WTC11 (cell line): Measurements from ENCODE around the gene PLXNA2. TPM values are rescaled to one million over a fixed set of nuclear protein-coding genes. Genes with fewer than 3 reads are reported as not detected.

Experiments used
- ATAC-seq: fragments of 200-7000 bp; cut with Tn5 transposase; 2 replicates; pipeline ENCODE4 v1.10.0; 2021; ENCODE audit warnings: mild to moderate bottlenecking, moderate library complexity
- CTCF ChIA-PET: fragments of 300-600 bp; sonication (Branson Sonifier 250); formaldehyde crosslinking; loops from one replicate; lab custom pipeline; 2021; ENCODE audit warnings: antibody characterized with exemption; lab: Charles Lee
- POLR2A ChIA-PET: fragments of 350-600 bp; sonication (Branson Sonifier 250); formaldehyde crosslinking; loops from one replicate; lab custom pipeline; 2021; ENCODE audit warnings: antibody characterized with exemption; lab: Charles Lee
- DNase-seq: peaks from one replicate; pipeline ENCODE4 v3.0.0; 2021; ENCODE audit warnings: low spot score
- H3K27ac Mint-ChIP-seq: 2 replicates; pipeline ENCODE4 v1.8.0; 2021; ENCODE audit warnings: mixed read lengths
- H3K27me3 Mint-ChIP-seq: 2 replicates; pipeline ENCODE4 v1.8.0; 2021; ENCODE audit warnings: low read depth, mild to moderate bottlenecking, moderate library complexity, mixed read lengths
- H3K36me3 Mint-ChIP-seq: 2 replicates; pipeline ENCODE4 v1.8.0; 2021; ENCODE audit warnings: mixed read lengths
- H3K4me1 Mint-ChIP-seq: 2 replicates; pipeline ENCODE4 v1.8.0; 2022; ENCODE audit warnings: mixed read lengths
- H3K4me3 Mint-ChIP-seq: 2 replicates; pipeline ENCODE4 v1.8.0; 2021; ENCODE audit warnings: mild to moderate bottlenecking, moderate library complexity, mixed read lengths
- H3K9me3 Mint-ChIP-seq: 2 replicates; pipeline ENCODE4 v1.8.0; 2021; ENCODE audit warnings: mixed read lengths
- CDX4 ChIP-seq: fragments of 250-450 bp; sonication (Bioruptor Pico); IDR thresholded peaks from 2 replicates; pipeline ENCODE4 v1.9.0; 2021; ENCODE audit warnings: moderate library complexity, mild to moderate bottlenecking, inconsistent platforms, borderline replicate concordance
- ESRRA ChIP-seq: sonication (generic); formaldehyde crosslinking; IDR thresholded peaks from 2 replicates; pipeline ENCODE4 v1.8.1; 2022; ENCODE audit warnings: mild to moderate bottlenecking, missing genetic modification reagents, borderline replicate concordance
- FOXP4 ChIP-seq: sonication (generic); formaldehyde crosslinking; IDR thresholded peaks from 2 replicates; pipeline ENCODE4 v1.8.0; 2022; ENCODE audit warnings: mild to moderate bottlenecking, missing genetic modification reagents
- GTF2I ChIP-seq: fragments of 250-450 bp; sonication (Bioruptor Pico); conservative IDR thresholded peaks from 2 replicates; pipeline ENCODE4 v1.4.0; 2021; ENCODE audit warnings: mild to moderate bottlenecking
- IRF1 ChIP-seq: sonication (generic); formaldehyde crosslinking; IDR thresholded peaks from 2 replicates; pipeline ENCODE4 v1.8.0; 2023; ENCODE audit warnings: missing genetic modification reagents
- JUN ChIP-seq: sonication (generic); formaldehyde crosslinking; IDR thresholded peaks from 2 replicates; pipeline ENCODE4 v1.8.0; 2023; ENCODE audit warnings: mild to moderate bottlenecking, missing genetic modification reagents
- NFATC4 ChIP-seq: fragments of 250-450 bp; sonication (Bioruptor Pico); IDR thresholded peaks from 2 replicates; pipeline ENCODE4 v1.9.0; 2021; ENCODE audit warnings: mild to moderate bottlenecking
- NR1H2 ChIP-seq: sonication (generic); formaldehyde crosslinking; IDR thresholded peaks from 2 replicates; pipeline ENCODE4 v1.9.0; 2021; ENCODE audit warnings: mild to moderate bottlenecking, moderate library complexity, missing genetic modification reagents
- NR2C2 ChIP-seq: sonication (generic); formaldehyde crosslinking; IDR thresholded peaks from 2 replicates; pipeline ENCODE4 v1.8.0; 2022; ENCODE audit warnings: mild to moderate bottlenecking, missing genetic modification reagents
- PRRX2 ChIP-seq: fragments of 250-450 bp; sonication (Bioruptor Pico); IDR thresholded peaks from 2 replicates; pipeline ENCODE4 v1.8.0; 2021; ENCODE audit warnings: mild to moderate bottlenecking
- RELA ChIP-seq: sonication (generic); formaldehyde crosslinking; IDR thresholded peaks from 2 replicates; pipeline ENCODE4 v1.8.1; 2022; ENCODE audit warnings: missing genetic modification reagents, mild to moderate bottlenecking, borderline replicate concordance
- SP1 ChIP-seq: sonication (generic); formaldehyde crosslinking; conservative IDR thresholded peaks from 2 replicates; pipeline ENCODE4 v1.8.1; 2022; ENCODE audit warnings: missing genetic modification reagents
- total RNA-seq: library from RNA; stranded (reverse); gene quantifications from 3 replicates; pipeline ENCODE4 v1.2.3, GENCODE V29; 2021
- TF ChIP-seq, protein P1 (sequence below): sonication (generic); formaldehyde crosslinking; IDR thresholded peaks from 2 replicates; pipeline ENCODE4 v1.8.1; 2023; ENCODE audit warnings: mild to moderate bottlenecking, moderate library complexity, missing genetic modification reagents
- TF ChIP-seq, protein P2 (sequence below): sonication (generic); formaldehyde crosslinking; IDR thresholded peaks from 2 replicates; pipeline ENCODE4 v1.8.0; 2023; ENCODE audit warnings: missing genetic modification reagents, mild to moderate bottlenecking, borderline replicate concordance
- TF ChIP-seq, protein P3 (sequence below): fragments of 200-600 bp; IDR thresholded peaks from 2 replicates; pipeline ENCODE4 v1.8.0; 2022; ENCODE audit warnings: antibody characterized with exemption
- TF ChIP-seq, protein P4 (sequence below): fragments of 250-450 bp; sonication (Bioruptor Pico); IDR thresholded peaks from 2 replicates; pipeline ENCODE4 v1.9.0; 2021; ENCODE audit warnings: mild to moderate bottlenecking
- TF ChIP-seq, protein P5 (sequence below): sonication (generic); formaldehyde crosslinking; IDR thresholded peaks from 2 replicates; pipeline ENCODE4 v1.8.1; 2023; ENCODE audit warnings: mild to moderate bottlenecking, missing genetic modification reagents

The PLXNA2 gene
- total RNA-seq, 1 experiment from 2014 or later: 4.2 TPM

DNA sequence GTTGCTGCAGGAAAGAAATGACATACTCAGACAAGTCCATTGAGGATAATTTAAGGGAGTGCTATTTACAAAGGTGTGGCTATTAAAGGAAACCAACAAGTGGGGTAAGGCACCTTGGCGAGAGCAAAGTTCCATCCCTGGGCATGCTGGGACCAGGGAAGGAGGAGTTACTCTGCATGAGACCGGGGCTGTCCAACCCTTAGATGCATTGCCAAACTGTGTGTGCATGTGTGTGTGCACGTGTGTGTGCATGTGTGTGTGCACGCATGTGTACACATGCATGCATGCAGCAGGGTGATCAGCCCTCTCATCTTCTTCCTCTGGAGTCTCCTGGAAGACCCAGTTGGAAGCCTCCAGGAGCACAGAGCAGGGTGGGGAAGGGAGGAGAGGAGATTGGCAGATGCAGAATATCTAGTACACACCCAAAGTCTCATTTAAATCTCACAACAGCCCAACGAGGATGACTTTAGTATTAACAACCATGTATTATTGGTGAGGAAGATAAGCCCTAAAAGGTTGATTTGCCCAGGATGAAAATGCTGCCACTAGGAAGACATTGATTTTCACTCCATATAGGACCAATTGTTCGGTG, 261.0 kb downstream of the PLXNA2 start (continued):
- TF ChIP-seq, protein P1, sequence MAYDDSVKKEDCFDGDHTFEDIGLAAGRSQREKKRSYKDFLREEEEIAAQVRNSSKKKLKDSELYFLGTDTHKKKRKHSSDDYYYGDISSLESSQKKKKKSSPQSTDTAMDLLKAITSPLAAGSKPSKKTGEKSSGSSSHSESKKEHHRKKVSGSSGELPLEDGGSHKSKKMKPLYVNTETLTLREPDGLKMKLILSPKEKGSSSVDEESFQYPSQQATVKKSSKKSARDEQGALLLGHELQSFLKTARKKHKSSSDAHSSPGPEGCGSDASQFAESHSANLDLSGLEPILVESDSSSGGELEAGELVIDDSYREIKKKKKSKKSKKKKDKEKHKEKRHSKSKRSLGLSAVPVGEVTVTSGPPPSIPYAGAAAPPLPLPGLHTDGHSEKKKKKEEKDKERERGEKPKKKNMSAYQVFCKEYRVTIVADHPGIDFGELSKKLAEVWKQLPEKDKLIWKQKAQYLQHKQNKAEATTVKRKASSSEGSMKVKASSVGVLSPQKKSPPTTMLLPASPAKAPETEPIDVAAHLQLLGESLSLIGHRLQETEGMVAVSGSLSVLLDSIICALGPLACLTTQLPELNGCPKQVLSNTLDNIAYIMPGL: no peak
- TF ChIP-seq FOXP4 (CRISPR knock-in tag) (no peak), NR2C2 (no peak), PRRX2 (CRISPR knock-in tag) (no peak), JUN (no peak), ESRRA (no peak), NFATC4 (CRISPR knock-in tag) (no peak)
- TF ChIP-seq, protein P2, sequence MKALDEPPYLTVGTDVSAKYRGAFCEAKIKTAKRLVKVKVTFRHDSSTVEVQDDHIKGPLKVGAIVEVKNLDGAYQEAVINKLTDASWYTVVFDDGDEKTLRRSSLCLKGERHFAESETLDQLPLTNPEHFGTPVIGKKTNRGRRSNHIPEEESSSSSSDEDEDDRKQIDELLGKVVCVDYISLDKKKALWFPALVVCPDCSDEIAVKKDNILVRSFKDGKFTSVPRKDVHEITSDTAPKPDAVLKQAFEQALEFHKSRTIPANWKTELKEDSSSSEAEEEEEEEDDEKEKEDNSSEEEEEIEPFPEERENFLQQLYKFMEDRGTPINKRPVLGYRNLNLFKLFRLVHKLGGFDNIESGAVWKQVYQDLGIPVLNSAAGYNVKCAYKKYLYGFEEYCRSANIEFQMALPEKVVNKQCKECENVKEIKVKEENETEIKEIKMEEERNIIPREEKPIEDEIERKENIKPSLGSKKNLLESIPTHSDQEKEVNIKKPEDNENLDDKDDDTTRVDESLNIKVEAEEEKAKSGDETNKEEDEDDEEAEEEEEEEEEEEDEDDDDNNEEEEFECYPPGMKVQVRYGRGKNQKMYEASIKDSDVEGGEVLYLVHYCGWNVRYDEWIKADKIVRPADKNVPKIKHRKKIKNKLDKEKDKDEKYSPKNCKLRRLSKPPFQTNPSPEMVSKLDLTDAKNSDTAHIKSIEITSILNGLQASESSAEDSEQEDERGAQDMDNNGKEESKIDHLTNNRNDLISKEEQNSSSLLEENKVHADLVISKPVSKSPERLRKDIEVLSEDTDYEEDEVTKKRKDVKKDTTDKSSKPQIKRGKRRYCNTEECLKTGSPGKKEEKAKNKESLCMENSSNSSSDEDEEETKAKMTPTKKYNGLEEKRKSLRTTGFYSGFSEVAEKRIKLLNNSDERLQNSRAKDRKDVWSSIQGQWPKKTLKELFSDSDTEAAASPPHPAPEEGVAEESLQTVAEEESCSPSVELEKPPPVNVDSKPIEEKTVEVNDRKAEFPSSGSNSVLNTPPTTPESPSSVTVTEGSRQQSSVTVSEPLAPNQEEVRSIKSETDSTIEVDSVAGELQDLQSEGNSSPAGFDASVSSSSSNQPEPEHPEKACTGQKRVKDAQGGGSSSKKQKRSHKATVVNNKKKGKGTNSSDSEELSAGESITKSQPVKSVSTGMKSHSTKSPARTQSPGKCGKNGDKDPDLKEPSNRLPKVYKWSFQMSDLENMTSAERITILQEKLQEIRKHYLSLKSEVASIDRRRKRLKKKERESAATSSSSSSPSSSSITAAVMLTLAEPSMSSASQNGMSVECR: no peak

GRCh38 chr1:207981976-207982375, 262.2 kb downstream of the PLXNA2 start:
- H3K27ac Mint-ChIP-seq: no peak overlapping the region
- ChIA-PET POLR2A (no interaction called here), CTCF (interaction anchor here (0.6 to 2.8 kb wide), 26 partner anchors 10 to 254 kb away, joined by 3 to 33 read pairs (median 4); partner anchors contain the start of gene CD34)
- H3K4me1 Mint-ChIP-seq: no peaks in the 10 kb centered on the region
- H3K36me3 Mint-ChIP-seq: no peaks in the 10 kb centered on the region
- TF ChIP-seq, protein P3, sequence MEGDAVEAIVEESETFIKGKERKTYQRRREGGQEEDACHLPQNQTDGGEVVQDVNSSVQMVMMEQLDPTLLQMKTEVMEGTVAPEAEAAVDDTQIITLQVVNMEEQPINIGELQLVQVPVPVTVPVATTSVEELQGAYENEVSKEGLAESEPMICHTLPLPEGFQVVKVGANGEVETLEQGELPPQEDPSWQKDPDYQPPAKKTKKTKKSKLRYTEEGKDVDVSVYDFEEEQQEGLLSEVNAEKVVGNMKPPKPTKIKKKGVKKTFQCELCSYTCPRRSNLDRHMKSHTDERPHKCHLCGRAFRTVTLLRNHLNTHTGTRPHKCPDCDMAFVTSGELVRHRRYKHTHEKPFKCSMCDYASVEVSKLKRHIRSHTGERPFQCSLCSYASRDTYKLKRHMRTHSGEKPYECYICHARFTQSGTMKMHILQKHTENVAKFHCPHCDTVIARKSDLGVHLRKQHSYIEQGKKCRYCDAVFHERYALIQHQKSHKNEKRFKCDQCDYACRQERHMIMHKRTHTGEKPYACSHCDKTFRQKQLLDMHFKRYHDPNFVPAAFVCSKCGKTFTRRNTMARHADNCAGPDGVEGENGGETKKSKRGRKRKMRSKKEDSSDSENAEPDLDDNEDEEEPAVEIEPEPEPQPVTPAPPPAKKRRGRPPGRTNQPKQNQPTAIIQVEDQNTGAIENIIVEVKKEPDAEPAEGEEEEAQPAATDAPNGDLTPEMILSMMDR: peak; percentile 73
- TF ChIP-seq IRF1 (CRISPR knock-in tag): no peak
- TF ChIP-seq, all 79 proteins: peak for 1
- Mint-ChIP-seq H3K4me3 (no peak overlapping the region), H3K9me3 (no peaks in the 10 kb centered on the region), H3K27me3 (no peaks in the 10 kb centered on the region; the same call in none of the 2 replicates)
- ATAC-seq (peak; percentile 100), DNase-seq (peak; percentile 58)

GRCh38 chr1:207978441-207978840, 265.7 kb downstream of the PLXNA2 start:
- Mint-ChIP-seq H3K9me3 (no peaks in the 10 kb centered on the region), H3K27ac (no peak overlapping the region), H3K27me3 (no peaks in the 10 kb centered on the region; the same call in none of the 2 replicates), H3K4me1 (no peaks in the 10 kb centered on the region), H3K4me3 (no peak overlapping the region), H3K36me3 (no peaks in the 10 kb centered on the region)
- DNase-seq (no peak), ATAC-seq (no peak)
- CTCF ChIA-PET: interaction anchor here (1.0 kb wide), 1 partner anchor 20 kb away, joined by 3 read pairs; no protein-coding TSS in a partner anchor
- POLR2A ChIA-PET: no interaction called here
- TF ChIP-seq CDX4: no peak
- TF ChIP-seq, protein P4, sequence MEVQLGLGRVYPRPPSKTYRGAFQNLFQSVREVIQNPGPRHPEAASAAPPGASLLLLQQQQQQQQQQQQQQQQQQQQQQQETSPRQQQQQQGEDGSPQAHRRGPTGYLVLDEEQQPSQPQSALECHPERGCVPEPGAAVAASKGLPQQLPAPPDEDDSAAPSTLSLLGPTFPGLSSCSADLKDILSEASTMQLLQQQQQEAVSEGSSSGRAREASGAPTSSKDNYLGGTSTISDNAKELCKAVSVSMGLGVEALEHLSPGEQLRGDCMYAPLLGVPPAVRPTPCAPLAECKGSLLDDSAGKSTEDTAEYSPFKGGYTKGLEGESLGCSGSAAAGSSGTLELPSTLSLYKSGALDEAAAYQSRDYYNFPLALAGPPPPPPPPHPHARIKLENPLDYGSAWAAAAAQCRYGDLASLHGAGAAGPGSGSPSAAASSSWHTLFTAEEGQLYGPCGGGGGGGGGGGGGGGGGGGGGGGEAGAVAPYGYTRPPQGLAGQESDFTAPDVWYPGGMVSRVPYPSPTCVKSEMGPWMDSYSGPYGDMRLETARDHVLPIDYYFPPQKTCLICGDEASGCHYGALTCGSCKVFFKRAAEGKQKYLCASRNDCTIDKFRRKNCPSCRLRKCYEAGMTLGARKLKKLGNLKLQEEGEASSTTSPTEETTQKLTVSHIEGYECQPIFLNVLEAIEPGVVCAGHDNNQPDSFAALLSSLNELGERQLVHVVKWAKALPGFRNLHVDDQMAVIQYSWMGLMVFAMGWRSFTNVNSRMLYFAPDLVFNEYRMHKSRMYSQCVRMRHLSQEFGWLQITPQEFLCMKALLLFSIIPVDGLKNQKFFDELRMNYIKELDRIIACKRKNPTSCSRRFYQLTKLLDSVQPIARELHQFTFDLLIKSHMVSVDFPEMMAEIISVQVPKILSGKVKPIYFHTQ (CRISPR knock-in tag): no peak
- TF ChIP-seq NR1H2: no peak
- no peak for TF ChIP-seq GTF2I
- no peak for TF ChIP-seq SP1 (CRISPR knock-in tag)
- TF ChIP-seq, protein P5, sequence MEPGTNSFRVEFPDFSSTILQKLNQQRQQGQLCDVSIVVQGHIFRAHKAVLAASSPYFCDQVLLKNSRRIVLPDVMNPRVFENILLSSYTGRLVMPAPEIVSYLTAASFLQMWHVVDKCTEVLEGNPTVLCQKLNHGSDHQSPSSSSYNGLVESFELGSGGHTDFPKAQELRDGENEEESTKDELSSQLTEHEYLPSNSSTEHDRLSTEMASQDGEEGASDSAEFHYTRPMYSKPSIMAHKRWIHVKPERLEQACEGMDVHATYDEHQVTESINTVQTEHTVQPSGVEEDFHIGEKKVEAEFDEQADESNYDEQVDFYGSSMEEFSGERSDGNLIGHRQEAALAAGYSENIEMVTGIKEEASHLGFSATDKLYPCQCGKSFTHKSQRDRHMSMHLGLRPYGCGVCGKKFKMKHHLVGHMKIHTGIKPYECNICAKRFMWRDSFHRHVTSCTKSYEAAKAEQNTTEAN (CRISPR knock-in tag): no peak
- no peak for TF ChIP-seq NR2C2
- no peak for TF ChIP-seq RELA (CRISPR knock-in tag)
